NCI-H1105 (cell line): ENCODE data around the gene PRKN.
A peak's percentile ranks its signal among the peaks of the same experiment; 100 is the strongest.

ENCODE experiments used
- DNase-seq: peaks from one replicate; lab custom pipeline; 2025; lab: John Stamatoyannopoulos, UW

Gene PRKN

DNA sequence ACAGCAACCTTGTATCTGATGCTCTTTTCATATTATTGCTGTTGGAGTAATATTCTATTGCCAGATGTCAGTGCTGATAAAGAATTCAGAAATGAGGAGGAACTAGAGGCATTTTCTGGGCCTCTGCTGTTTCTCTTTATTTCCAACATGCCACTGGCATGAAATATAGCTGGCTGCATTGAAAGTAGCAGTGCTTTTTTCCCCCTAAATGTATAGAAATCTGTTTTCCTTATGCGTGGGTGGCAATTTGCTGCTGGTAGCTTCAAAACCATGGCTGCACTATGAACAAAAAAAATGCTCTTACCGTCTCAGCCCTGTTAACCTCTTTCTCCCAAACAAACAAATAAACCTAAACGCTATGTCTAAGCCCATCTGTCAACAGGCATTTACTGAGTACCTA, 1011.4 kb downstream of the PRKN start:
- DNase-seq: no peak

DNA sequence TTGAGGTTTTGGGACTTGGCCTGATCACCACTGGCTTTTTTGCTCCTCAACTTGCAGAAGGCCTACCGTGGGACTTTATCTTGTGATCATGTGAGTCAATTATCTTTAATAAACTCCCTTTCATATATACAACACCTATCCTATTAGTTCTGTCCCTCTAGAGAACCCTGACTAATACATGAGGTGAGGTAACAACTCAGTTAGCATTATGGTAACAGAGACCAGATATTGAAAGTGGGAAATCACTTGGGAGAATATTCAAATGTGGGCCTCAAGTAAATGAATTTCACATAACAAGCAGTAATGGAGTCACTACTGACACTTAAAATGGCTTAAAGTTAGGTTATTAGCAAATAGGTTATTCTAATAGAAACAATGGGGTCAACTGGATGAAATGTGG, 1015.6 kb downstream of the PRKN start:
- no peak for DNase-seq

DNA sequence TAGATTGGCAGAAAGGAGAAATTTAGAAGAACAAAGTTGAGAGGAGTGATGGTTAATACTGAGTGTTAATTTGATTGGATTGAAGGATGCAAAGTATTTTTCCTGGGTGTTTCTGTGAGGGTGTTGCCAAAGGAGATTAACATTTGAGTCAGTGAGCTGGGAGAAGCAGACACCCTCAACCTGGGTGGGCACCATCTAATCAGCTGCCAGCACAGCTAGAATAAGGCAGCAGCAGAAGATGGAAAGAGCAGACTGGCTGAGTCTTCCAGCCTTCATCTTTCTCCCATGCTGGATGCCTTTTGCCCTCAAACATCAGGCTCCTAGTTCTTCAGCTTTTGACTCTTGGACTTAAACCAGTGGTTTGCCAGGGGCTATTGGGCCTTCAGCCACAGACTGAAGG, 1016.1 kb downstream of the PRKN start:
- no peak for DNase-seq

DNA sequence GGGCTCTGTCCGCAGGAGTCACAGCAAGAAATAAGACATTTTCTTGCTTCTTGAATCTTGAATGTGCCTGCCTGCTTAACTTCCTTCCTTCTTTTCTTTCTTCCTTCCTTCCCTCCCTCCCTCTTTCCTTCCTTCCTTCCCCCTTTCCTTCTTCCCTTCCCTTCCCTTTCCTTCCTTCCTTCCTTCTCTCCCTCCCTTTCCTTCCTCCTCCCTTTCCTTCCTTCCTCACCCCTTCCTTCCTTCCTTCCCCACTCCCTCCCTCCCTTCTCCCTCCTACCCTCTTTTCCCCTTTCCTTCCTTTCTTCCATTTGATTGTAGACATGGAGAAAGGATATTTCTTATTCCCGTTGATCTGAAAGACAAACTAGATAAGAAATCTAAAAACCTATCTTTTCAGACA, 1016.9 kb downstream of the PRKN start:
- DNase-seq: no peak

DNA sequence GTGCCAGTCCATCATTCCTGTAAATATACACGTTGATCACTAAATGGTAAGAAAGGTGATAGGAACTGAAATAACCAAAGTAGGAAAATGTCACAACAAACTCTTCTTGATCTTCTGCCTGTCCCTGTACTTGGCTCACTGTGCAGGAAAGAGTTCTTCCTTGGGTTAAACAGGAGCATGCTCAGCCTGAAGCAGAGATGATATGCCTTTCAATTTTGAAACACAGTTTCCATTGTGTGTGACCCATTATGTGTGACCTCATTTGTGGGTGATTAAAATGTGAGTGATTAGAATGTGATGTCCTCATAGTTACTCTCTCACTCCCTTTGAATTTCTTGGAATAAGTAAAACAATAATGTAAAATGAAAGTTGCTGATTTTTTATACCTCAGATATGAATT, 1026.5 kb downstream of the PRKN start:
- DNase-seq: no peak

DNA sequence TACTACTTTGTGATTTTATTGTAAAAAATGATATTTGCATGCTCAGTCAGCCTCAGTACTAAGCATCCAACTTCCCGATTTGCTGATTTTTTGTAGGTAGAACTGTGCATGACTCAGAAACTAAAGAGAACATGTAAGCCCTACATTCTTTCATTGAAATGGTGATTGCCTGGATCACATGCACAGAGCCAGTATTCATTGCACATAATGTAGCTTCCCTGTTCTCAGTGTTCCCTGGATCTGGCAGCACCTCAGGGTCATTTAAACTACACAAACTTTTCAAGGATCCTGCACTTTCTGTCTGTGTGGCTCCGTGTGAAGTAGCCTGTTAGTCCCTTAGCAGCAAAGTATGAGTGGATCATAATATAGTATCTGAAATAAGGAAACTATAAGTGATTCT, 1030.8 kb downstream of the PRKN start:
- DNase-seq: no peak

DNA sequence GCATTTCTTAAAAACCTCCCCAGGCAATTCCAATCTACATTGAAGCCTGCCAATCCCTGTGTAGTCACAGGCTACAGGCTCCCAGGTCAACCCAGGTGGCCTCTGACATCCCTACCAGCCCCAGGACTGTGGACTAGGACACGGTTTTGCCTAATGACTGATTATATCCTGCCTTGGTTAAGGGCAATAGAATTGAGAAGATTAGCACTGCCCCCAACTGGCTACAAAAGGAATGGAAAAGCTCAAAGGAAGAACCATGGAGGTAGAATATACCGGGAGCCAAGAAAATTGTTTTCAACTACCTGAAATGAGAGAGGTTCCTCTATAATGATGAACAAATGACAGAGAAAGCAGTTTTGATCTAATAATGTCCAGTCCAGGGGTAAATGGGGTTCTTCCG, 1032.6 kb downstream of the PRKN start:
- no peak for DNase-seq

DNA sequence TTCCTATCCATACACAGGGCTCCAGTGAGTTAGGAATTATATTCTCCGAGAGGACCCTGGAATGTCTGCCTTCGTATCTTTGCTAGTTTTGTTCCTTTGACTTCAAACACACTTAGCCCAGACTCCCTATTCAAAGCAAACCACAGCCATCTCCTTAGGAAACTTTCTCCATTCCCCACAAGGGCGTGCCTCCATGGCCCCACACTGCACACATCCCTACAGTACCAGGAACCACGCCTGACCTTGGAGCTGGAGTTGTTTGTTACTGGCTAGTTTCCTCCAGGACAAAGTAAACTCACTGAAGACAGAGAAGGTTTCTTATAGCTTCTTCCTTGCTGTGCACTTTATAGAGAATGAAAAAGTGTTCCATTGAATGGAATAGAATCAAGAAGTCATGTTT, 1040.9 kb downstream of the PRKN start:
- no peak for DNase-seq

DNA sequence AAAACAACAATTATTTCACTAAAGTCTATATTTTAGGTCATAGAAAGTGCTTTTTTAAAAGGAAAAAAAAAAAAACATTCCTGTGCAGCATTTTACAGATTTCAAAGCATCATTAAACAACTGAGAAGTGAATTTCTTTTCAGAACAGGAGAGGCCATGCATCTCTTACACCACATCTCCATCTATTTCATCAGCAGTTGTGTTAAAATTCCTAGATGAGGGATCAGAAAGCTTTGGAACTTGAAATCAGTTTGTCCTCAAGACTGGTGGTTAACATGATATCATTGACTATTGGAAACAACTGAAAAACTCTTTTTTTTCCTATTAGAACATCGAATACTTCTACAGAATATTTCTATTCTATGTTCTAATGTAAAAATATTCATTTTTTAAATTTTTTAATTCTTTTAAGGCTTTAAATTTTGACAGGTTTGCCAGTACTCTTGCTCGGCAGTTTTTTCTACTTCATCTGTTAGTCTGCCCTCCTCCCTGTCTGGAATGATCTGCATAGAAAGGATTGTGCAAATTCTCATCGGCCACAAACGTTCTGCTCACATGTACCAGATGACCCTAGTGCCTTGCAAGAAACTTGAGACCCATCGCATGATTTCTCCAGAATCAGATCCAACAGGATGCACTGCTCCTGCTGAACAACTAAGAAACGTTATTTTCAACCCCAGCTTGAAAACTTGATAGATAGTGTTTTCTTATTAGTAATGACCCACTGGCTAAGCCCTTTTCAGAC, 1042.7 kb downstream of the PRKN start:
- no peak for DNase-seq

DNA sequence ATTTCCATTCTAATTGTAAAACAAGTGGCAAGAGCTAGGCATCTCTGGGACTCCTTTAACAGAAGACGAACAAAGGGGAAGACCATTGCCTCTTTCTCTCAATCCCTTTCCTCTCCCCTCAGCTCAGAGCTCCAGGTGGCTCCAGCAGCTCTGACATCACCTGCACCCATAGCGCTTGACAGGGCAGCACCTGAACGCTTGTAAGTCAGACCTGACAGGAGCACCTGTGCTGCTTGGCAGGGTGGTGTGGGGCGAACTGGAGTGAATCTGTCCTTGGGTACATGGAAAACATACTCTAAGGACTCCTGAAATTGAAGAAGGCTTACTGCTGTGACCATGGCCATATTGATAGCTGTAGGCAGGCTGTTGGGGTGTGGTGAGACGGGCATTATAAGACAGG, 1044.2 kb downstream of the PRKN start:
- no peak for DNase-seq

DNA sequence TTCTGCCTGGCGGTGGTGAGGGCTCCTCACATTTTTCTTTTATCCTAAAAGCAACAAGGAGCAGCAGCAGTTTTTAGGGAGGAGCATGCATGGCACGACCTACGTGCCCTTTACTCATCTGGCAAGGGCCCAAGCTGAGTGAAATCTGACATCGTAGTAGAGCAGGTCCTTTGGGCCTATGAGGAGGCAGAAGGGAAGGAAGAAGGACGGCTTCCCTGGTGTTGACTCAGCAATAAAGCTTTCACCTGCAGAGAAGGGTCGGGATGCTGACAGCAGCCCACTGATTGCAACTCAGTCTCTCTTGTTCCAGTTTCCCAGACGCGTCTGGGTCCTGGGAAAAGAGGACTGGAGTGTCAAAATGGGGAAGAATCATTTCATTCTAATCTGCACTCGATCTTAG, 1044.6 kb downstream of the PRKN start:
- DNase-seq: peak; percentile 20

DNA sequence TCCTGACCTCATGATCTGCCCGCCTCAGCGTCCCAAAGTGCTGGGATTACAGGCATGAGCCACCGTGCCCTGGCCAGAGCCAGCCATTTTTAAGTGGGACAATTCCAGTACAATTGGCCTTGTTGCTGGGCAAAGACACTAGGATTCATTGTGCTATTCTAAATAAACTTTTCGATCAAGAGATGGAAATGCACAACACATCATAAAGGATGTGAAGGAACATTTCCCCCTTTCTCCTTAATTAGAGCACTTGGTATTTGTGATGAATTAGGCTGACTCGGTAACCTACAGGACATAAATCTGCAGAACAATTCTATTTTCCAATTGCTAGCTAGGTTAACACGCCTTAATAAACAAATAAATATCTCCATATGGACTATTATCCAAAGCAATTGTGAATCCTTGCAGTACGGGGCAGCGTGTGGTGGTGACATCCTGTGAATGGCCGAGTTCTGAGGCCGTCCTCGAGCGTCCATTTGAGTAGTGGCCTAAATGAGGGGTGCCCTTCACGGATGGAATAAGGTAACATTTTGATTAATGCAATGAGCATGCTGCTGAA, 1047.5 kb downstream of the PRKN start:
- no peak for DNase-seq

DNA sequence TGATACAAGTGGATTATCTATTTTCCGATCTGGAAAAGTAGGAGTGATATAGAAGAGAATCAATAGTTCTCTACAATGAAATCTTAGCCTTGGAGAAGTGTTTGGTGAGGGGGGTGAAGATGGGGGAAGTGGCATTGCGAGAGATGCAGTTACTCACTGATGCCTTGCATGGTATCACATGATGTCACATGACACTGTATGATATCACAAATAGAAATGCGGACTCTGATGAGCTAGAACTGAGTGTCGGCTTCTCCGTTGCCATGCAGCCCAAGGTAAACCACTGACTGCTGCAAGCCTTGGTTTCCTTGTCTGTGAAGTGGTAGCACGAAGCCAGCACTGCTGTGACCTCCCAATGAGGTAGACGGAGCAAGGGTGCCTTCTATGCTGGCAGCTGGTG, 1050.4 kb downstream of the PRKN start:
- DNase-seq: no peak

DNA sequence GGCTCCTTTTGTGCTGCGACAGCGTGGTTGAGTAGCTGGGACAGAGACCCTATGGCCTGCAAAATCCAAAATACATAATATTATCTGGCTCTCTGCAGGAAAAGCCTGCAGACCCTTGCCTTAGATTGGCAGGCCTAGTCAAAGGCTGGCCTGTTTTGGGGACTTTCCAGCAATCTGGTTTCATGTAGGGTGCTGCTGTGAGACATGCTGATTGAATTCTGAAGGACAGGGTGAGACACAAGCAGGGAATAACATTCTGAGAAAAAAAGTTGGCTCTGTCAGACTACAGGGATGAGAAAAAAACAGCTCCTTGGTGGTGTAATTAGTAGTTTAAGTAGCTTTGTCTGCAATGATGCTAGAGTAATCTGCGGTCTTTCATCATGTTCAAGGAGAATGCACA, 1051.0 kb downstream of the PRKN start:
- peak; percentile 56 for DNase-seq

DNA sequence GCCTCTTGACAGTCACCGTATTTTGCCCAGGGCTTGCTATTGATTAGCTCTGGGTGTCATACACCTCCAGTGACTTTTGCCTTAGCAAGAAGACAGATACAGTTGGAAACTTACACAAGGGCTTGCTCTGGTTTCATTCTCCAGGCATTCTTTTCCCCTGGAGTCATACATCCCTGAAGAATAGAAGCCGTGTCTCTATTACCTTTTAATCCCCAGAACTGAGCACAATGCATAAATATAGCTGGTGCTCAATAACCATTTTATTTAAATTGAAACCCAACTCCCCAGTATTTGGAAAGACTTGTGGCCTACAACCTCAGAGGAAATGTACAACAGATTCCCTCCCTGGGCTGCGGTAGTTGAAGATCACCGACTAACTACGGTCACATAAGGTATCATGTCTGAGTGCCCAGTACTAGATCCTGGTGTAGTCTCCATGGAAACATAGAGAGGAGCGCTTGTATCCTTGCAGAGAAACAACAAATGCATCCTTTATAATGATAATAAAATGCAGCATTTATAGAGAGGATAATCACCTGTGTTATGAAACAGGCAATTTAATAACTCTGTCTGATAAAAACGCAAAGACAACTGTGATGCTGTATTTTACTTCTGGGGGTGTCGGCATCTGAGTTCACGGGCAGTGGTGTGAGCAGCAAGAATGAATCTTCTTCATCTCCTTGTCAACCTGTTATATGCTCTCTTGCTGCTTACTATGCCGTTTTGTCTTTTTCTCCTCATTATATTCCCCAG, 1052.5 kb downstream of the PRKN start:
- DNase-seq: no peak

DNA sequence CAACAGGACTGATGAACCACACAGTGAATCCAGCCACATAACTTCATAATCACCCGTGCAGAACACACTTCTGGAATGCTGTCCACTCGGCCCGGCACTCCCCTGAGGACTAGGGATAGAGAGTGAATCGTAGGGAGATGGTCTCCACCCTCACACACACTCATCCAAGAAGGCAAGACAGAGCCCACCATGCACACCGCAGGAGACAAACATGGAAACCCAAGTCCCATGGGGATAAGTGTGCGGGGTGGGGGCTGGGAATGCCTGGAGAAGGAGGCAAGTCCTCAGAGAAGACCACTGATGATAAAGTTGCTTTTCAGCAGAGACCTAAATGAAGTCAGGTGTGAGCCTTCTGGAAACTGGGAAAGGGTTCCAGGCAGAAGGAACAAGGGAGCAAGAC, 1054.5 kb downstream of the PRKN start:
- no peak for DNase-seq

DNA sequence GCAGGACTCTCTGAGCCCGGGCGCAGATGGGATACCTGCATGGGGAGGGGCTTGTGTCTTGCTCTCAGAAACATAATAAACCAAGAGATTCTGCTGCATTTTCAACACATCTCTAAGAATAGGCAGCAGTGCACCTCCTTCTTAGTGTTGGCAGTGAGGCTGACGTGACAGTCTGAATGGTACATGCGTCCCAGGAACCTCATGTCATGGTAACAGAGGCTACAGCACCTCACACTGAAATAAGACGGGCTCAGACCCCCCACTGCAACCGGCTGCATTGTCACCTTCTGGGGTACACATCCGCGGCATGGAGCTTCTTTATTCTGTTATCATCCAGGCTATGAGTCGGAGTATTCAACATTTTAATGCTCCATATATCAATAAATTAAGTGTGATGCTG, 1056.4 kb downstream of the PRKN start:
- no peak for DNase-seq

DNA sequence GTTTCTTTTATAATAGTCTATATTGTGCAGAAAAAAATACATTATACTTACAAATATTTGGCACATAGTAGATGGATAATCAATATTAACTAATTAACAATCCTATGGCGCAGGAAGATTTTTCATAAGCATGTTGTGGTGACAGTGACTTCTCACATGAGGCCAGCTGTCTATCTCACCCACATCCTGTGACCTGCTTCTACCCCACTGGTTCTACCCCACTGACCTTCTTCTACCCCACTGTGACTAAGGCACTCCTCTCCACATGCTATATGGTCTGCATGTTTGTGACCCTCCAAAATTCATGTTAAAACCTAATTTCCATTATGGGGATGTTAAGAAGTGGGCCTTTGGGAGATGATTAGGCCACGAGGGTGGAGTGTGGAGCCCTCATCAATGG, 1058.9 kb downstream of the PRKN start:
- no peak for DNase-seq

DNA sequence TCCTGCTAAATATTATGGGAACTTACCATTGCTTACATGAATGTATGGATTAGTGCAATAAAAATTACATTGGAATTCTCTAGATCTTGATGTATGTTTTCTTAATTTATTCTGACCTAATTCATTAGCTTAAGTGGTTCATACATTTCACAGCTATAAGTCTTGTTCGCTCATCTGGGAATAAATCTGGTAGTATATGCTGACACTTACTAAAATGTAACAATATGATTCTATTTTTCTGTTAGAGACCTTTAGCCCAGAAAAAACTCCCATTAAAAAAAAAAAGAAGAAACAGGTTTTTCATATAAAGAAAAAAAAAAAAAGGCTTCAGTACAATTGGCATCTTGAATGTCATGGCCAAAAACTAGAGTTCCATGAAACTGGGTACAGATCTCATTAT, 1059.6 kb downstream of the PRKN start:
- DNase-seq: no peak

DNA sequence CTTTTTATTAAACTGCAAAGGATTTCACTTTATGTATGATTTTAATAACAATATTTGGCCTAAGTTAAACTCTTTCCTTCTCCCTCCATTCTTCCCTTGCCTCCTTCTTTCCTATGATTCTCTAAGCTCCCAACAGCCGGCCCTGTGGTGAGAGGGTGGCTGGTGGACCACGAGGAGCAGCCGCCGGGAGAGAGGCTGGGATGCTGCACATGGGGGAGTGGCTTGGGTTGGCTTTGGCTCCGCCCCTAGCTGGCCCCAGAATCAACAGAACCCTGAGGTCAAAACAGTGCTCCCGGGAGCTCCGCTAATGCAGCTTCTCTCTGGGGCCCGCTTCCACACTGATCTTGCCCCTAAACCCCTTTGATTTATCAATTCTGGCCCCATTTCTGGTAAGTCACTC, 1063.9 kb downstream of the PRKN start:
- DNase-seq: no peak

DNA sequence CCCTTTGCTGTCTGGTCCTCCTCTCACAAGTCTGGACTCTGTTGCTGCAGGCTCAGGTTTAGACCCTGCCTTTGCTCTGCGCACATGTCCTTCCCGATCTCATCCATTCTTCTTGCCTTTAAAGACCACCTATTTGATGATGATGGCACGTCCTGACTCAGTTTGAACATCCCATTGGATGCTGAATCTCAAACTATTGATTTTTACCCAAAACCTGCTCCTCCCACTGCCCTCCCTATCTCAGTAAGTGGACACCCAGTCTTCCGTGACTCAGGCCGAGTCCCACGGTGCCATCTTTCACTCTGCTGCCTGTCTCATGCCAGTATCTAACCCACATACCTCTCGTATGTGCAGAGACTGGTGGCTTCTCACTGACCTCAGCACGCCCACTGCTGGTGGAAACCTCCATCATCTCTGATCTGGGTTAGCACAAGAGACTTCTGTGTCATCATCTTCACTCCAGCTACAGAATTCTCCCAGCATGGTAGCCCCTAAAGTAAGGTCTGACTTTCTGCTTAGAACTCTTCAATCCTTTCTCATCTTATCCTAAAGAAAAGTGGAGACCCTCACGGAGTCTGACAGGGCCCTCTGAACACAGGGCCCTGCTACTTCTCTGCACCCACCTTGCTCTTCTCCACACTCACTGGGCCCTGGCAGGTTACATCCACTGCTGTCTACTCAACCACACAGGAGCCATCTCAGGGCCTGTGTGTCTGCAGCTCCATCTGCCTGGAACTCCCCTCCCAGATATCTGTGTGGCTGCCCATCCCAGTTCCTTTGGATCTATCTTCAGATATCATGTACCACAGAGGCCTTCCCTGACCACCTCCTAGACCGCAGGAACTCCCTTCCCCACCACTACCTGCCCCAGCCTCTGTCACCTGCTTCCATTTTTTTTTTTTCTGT, 1066.6 kb downstream of the PRKN start:
- DNase-seq: no peak

DNA sequence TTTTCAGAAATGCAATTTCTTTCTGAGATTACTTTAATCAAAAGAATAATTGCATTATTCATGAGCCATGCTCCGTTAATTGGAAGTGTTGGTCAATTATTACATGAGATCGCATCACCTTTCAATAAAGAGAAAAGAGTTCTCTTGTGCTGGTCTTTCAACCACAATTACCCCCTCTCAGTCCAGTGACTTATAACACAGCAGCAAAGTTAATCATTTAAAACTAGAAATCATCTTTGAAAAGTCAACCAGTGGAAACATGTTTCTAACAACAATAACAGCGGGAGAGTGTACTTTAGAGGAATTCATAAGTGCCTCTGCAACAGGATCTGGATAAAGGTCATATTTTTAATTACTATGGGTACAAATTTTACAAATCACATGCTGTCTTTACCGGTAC, 1069.4 kb downstream of the PRKN start:
- no peak for DNase-seq

DNA sequence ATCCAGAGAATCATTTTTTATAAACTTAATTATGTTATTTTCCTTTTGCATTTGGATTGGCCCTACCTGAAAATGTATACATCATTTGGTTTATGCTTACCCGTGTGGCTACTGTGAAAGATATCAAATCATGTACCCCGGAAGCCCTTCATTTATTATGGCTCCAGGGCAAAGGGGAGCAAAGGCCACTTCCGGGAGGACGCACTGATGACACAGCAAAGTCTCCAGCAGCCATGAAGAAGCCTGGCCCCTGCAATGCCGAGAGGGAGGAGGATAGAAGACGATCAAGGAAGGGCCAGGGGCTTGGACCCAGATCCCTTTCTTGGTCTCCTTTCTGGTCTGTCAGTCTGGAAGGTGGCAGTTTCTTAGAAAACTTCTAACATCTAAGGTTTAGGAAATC, 1073.4 kb downstream of the PRKN start:
- no peak for DNase-seq
